ENCODE data around the gene CAPZB. TPM values are rescaled to one million over a fixed set of nuclear protein-coding genes. Genes with fewer than 3 reads are reported as not detected.
A peak's percentile ranks its signal among the peaks of the same experiment; 100 is the strongest.

CAPZB gene
- total RNA-seq, 1 experiment from 2014 or later, result 348 TPM

DNA sequence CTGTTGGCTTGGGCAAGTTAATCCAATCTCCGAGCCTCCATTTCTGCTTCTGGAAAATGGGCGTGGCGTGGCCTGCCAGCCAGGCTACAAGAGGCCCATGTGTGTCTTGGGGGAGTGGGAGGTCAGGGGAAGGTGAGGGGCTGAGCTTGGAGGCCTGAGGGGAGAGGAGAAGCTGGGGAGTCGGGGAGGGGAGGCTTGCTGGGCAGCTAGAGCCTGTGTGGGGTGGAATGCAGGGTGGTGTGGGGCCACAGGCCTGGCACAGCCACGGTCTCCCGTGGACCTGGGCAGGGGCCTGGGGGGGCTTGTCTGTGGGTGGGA lies 158.6 kb downstream of the CAPZB start:
- Mint-ChIP-seq H3K4me3 (no peak overlapping the region), H3K4me1 (no peaks in the 10 kb centered on the region), H3K27ac (peak overlapping the region in 1 of 3 experiments; percentile 49; a peak in 1 of 7 replicates), H3K9me3 (no peaks in the 10 kb centered on the region), H3K27me3 (ENCODE audit: low read depth) (no peaks in the 10 kb centered on the region), H3K36me3 (ENCODE audit: insufficient read depth in 1 of 3, low read depth in 3 of 3) (peaks cover 12 to 31% (median 23%) of the 10 kb centered on the region in 3 experiments; a peak in 6 of 7 replicates)
- Histone ChIP-seq H3K27me3 (ENCODE audit: insufficient read depth, low read length) (no peaks in the 10 kb centered on the region), H4K8ac (replicated peaks; ENCODE audit: insufficient read length, low read depth, low read length) (no peak overlapping the region), H3K4ac (ENCODE audit: low read depth, low read length) (no peak overlapping the region), H2AK5ac (ENCODE audit: insufficient read length, low read length) (no peak overlapping the region), H3K27ac (ENCODE audit: insufficient read length, low read depth, low read length) (no peak overlapping the region), H3K56ac (ENCODE audit: insufficient read length, low read depth, low read length) (no peak overlapping the region), H4K20me1 (ENCODE audit: control insufficient read depth, insufficient read depth, insufficient read length) (no peaks in the 10 kb centered on the region), H4K91ac (ENCODE audit: insufficient read length, low read depth, low read length) (no peak overlapping the region), H3T11ph (ENCODE audit: low read length) (no peak overlapping the region), H3K14ac (ENCODE audit: insufficient read depth, low read length) (no peak overlapping the region), H3K4me2 (ENCODE audit: insufficient read depth, insufficient read length, low read length) (no peak overlapping the region), H2BK20ac (ENCODE audit: low read depth, low read length, poor library complexity, severe bottlenecking) (no peak overlapping the region), H3K23me2 (ENCODE audit: insufficient read length, low read depth, low read length, poor library complexity, severe bottlenecking) (no peaks in the 10 kb centered on the region), H4K5ac (ENCODE audit: insufficient read length, low read depth, low read length) (no peak overlapping the region), H2BK15ac (ENCODE audit: low read depth, low read length) (no peak overlapping the region), H3K4me1 (ENCODE audit: insufficient read depth, low read length) (no peaks in the 10 kb centered on the region), H3K79me1 (ENCODE audit: insufficient read depth, low read depth, low read length, poor library complexity, severe bottlenecking) (no peaks in the 10 kb centered on the region), H3K9me3 (ENCODE audit: control insufficient read depth, low read depth, low read length) (no peaks in the 10 kb centered on the region), H3K23ac (ENCODE audit: insufficient read length, low read depth, low read length) (no peak overlapping the region), H2AFZ (ENCODE audit: low read length) (no peak overlapping the region), H2BK5ac (ENCODE audit: insufficient read length, low read length) (no peak overlapping the region), H2BK12ac (ENCODE audit: insufficient read length, low read depth, low read length) (no peak overlapping the region), H2BK120ac (ENCODE audit: low read depth, low read length, poor library complexity, severe bottlenecking) (no peak overlapping the region), H3K18ac (ENCODE audit: insufficient read length, low read depth, low read length) (no peak overlapping the region), H3K79me2 (ENCODE audit: insufficient read depth, low read length) (no peaks in the 10 kb centered on the region), H3K9ac (ENCODE audit: extremely low read depth, insufficient read length, low read length) (no peak overlapping the region)
- no CpG with 5 or more reads among the region's 6 CpGs for WGBS (ENCODE audit: extremely low coverage, insufficient read length, low lambda C conversion rate)
- TF ChIP-seq, protein P1, sequence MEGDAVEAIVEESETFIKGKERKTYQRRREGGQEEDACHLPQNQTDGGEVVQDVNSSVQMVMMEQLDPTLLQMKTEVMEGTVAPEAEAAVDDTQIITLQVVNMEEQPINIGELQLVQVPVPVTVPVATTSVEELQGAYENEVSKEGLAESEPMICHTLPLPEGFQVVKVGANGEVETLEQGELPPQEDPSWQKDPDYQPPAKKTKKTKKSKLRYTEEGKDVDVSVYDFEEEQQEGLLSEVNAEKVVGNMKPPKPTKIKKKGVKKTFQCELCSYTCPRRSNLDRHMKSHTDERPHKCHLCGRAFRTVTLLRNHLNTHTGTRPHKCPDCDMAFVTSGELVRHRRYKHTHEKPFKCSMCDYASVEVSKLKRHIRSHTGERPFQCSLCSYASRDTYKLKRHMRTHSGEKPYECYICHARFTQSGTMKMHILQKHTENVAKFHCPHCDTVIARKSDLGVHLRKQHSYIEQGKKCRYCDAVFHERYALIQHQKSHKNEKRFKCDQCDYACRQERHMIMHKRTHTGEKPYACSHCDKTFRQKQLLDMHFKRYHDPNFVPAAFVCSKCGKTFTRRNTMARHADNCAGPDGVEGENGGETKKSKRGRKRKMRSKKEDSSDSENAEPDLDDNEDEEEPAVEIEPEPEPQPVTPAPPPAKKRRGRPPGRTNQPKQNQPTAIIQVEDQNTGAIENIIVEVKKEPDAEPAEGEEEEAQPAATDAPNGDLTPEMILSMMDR (conservative IDR thresholded peaks at IDR 0.05), result no peak
- peak; percentile 14 for DNase-seq

All from H9 (cell line).